A549 (cell line): ENCODE measurements around the gene NDFIP1. TPM values are rescaled to one million over a fixed set of nuclear protein-coding genes. Genes with fewer than 3 reads are reported as not detected.
A peak's percentile ranks its signal among the peaks of the same experiment; 100 is the strongest.

ENCODE experiments used
- ATAC-seq, 2 experiments: fragments of 200-7000 bp in 1 of 2; fragments of >200 bp in 1 of 2; cut with Nextera tagmentation in 1 of 2; cut with Tn5 transposase in 1 of 2; 3 replicates each; pipeline versions ENCODE4 v1.8.0 to v1.9.1; 2018 to 2020; ENCODE audit warnings: mild to moderate bottlenecking in 1 of 2, moderate library complexity in 1 of 2
- CTCF ChIA-PET: fragments of 300-600 bp; sonication (Branson Sonifier 250); formaldehyde crosslinking; extraction: SDS; loops from one replicate; lab custom pipeline; 2021; ENCODE audit warnings: antibody characterized with exemption, inconsistent platforms; lab: Yijun Ruan, JAX
- POLR2A ChIA-PET: fragments of 350-600 bp; formaldehyde crosslinking; extraction: SDS; loops from one replicate; lab custom pipeline; 2021; ENCODE audit warnings: antibody characterized with exemption, inconsistent platforms; lab: Yijun Ruan, JAX
- DNase-seq, 2 experiments: peaks; one replicate each; pipeline versions ENCODE4 v3.0.0 to v3.0.0-alpha.2; 2011 to 2016; ENCODE audit warnings: low read depth in 1 of 2, low spot score in 1 of 2
- FAIRE-seq: peaks from 2 replicates; lab custom pipeline; 2011; peaks lifted over from hg19 to GRCh38; lab: Jason Lieb, UNC
- H3K27ac ChIP-seq, 2 experiments: fragments of >200 bp; sonication (Bioruptor Twin); formaldehyde crosslinking; 3 replicates each; pipeline ENCODE4 v1.5.1; 2016 to 2017
- H3K4me1 ChIP-seq: fragments of >200 bp; sonication (Bioruptor Twin); formaldehyde crosslinking; 3 replicates; pipeline ENCODE4 v1.6.1; 2016
- H3K4me2 ChIP-seq: fragments of >200 bp; sonication (Bioruptor Twin); formaldehyde crosslinking; 3 replicates; pipeline ENCODE4 v1.6.1; 2016
- H3K4me3 ChIP-seq: fragments of >200 bp; sonication (Bioruptor Twin); formaldehyde crosslinking; 3 replicates; pipeline ENCODE4 v1.5.1; 2016
- H3K9me3 ChIP-seq: fragments of >200 bp; sonication (Bioruptor Twin); formaldehyde crosslinking; 3 replicates; pipeline ENCODE4 v1.6.1; 2016
- CBX2 ChIP-seq: fragments of 200-600 bp; sonication (generic); IDR thresholded peaks from 2 replicates; pipeline ENCODE4 v1.6.1; 2016; ENCODE audit warnings: low read depth, mild to moderate bottlenecking, borderline replicate concordance
- CHD2 ChIP-seq: fragments of 150-350 bp; IDR thresholded peaks from 2 replicates; pipeline ENCODE4 v1.6.1; 2014; ENCODE audit warnings: low read length; ENCODE audit not compliant: partially characterized antibody
- CHD4 ChIP-seq: fragments of 200-600 bp; sonication (generic); IDR thresholded peaks from 2 replicates; pipeline ENCODE4 v1.6.1; 2016; ENCODE audit warnings: antibody characterized with exemption, mild to moderate bottlenecking, borderline replicate concordance
- EHF ChIP-seq: fragments of 250-450 bp; sonication (Bioruptor Pico); IDR thresholded peaks from 2 replicates; pipeline ENCODE4 v1.5.0; 2020; ENCODE audit warnings: mild to moderate bottlenecking
- EHMT2 ChIP-seq: fragments of 200-600 bp; sonication (generic); IDR thresholded peaks from 2 replicates; pipeline ENCODE4 v1.6.1; 2016; ENCODE audit warnings: antibody characterized with exemption, low read depth, mild to moderate bottlenecking, moderate library complexity
- ESRRA ChIP-seq: fragments of 150-350 bp; IDR thresholded peaks from 2 replicates; pipeline ENCODE4 v1.6.1; 2014; ENCODE audit warnings: mild to moderate bottlenecking, low read length, borderline replicate concordance
- FOSB ChIP-seq: fragments of 250-450 bp; sonication (Bioruptor Pico); IDR thresholded peaks from 2 replicates; pipeline ENCODE4 v1.5.0; 2020; ENCODE audit warnings: mild to moderate bottlenecking, moderate library complexity
- FOSL2 ChIP-seq, 2 experiments: fragments of 450-650 bp in 1 of 2; fragments of >200 bp in 1 of 2; sonication (Bioruptor Twin) in 1 of 2; formaldehyde crosslinking; IDR thresholded peaks; 2 replicates each; pipeline versions ENCODE4 v1.5.0 to v1.6.1; 2016 to 2020; ENCODE audit warnings: mild to moderate bottlenecking in 1 of 2, moderate library complexity in 1 of 2
- GATA3 ChIP-seq: IDR thresholded peaks from 2 replicates; pipeline ENCODE4 v1.6.1; 2012; ENCODE audit warnings: borderline replicate concordance
- HEYL ChIP-seq: fragments of 250-450 bp; sonication (Bioruptor Pico); IDR thresholded peaks from 2 replicates; pipeline ENCODE4 v1.8.0; 2021; ENCODE audit warnings: mild to moderate bottlenecking, moderate library complexity
- HOXB13 ChIP-seq: fragments of 250-450 bp; sonication (Bioruptor Pico); IDR thresholded peaks from 2 replicates; pipeline ENCODE4 v1.5.0; 2020; ENCODE audit warnings: low read depth, mild to moderate bottlenecking, moderate library complexity
- JUN ChIP-seq, 2 experiments: fragments of >200 bp; sonication (Bioruptor Twin); formaldehyde crosslinking; IDR thresholded peaks; 2 replicates in 1 of 2; 3 replicates in 1 of 2; pipeline ENCODE4 v1.6.1; 2016 to 2017
- KDM5A ChIP-seq: fragments of 200-600 bp; sonication (generic); IDR thresholded peaks from 2 replicates; pipeline ENCODE4 v1.6.1; 2016; ENCODE audit warnings: antibody characterized with exemption, mild to moderate bottlenecking
- MAFK ChIP-seq: fragments of 450-650 bp; IDR thresholded peaks from 2 replicates; pipeline ENCODE4 v1.6.1; 2014; ENCODE audit not compliant: partially characterized antibody
- MAZ ChIP-seq: fragments of 150-350 bp; IDR thresholded peaks from 2 replicates; pipeline ENCODE4 v1.6.1; 2014; ENCODE audit warnings: antibody characterized with exemption, low read depth, low read length, borderline replicate concordance
- MYC ChIP-seq: IDR thresholded peaks from 2 replicates; pipeline ENCODE4 v1.6.1; 2012; ENCODE audit warnings: mild to moderate bottlenecking, inconsistent platforms, low read length, improper control_type of control experiment, borderline replicate concordance
- NFE2L2 ChIP-seq: fragments of 150-350 bp; conservative IDR thresholded peaks from 2 replicates; pipeline ENCODE4 v1.6.1; 2014; ENCODE audit warnings: low read length
- NR3C1 ChIP-seq: fragments of >200 bp; sonication (Bioruptor Twin); formaldehyde crosslinking; IDR thresholded peaks from 3 replicates; pipeline ENCODE4 v1.6.1; 2017
- PHF8 ChIP-seq: fragments of 200-600 bp; sonication (generic); IDR thresholded peaks from 2 replicates; pipeline ENCODE4 v1.6.1; 2016; ENCODE audit warnings: low read depth, mild to moderate bottlenecking, antibody characterized with exemption, moderate library complexity, borderline replicate concordance
- POLR2A ChIP-seq: IDR thresholded peaks from 2 replicates; pipeline ENCODE4 v1.6.1; 2012; ENCODE audit warnings: mild to moderate bottlenecking, low read length
- RCOR1 ChIP-seq: fragments of 150-350 bp; IDR thresholded peaks from 2 replicates; pipeline ENCODE4 v1.6.1; 2014; ENCODE audit warnings: antibody characterized with exemption, low read length, low read depth
- RNF2 ChIP-seq: fragments of 200-600 bp; sonication (generic); IDR thresholded peaks from 2 replicates; pipeline ENCODE4 v1.6.1; 2016; ENCODE audit warnings: low read depth, mild to moderate bottlenecking, antibody characterized with exemption, moderate library complexity, borderline replicate concordance
- ZC3H11A ChIP-seq: fragments of 450-650 bp; IDR thresholded peaks from 2 replicates; pipeline ENCODE4 v1.6.1; 2014; ENCODE audit warnings: antibody characterized with exemption, mild to moderate bottlenecking
- ZFP36 ChIP-seq: fragments of 450-650 bp; IDR thresholded peaks from 2 replicates; pipeline ENCODE4 v1.6.1; 2014; ENCODE audit warnings: borderline replicate concordance; ENCODE audit not compliant: partially characterized antibody
- ZNF302 ChIP-seq: fragments of 250-450 bp; sonication (Bioruptor Pico); IDR thresholded peaks from 2 replicates; pipeline ENCODE4 v1.9.0; 2021; ENCODE audit warnings: inconsistent platforms, mild to moderate bottlenecking, moderate library complexity
- WGBS: methylation state at CpG from one replicate; pipeline ENCODE4 v1.1.6; 2017; ENCODE audit errors: missing lambda C conversion rate; 5-methylcytosine and 5-hydroxymethylcytosine counted together
- polyA plus RNA-seq, 4 experiments: library from polyadenylated mRNA; depleted of rRNA in 3 of 4; stranded (reverse); fragments of >200 nt; fragmentation: RNase III in 1 of 4; extraction: RNeasy Plus Mini Kit Qiagen cat#74134 plus additional on column Dnase treatment in 1 of 4; gene quantifications; 2 replicates in 3 of 4; 3 replicates in 1 of 4; pipeline ENCODE4 v1.2.3, GENCODE V29; 2011 to 2017
- TF ChIP-seq, protein P1 (sequence below): fragments of >200 bp; sonication (Bioruptor Twin); formaldehyde crosslinking; IDR thresholded peaks from 3 replicates; pipeline ENCODE4 v1.5.1; 2016
- TF ChIP-seq, protein P2 (sequence below): fragments of >200 bp; sonication (Bioruptor Twin); formaldehyde crosslinking; IDR thresholded peaks from 3 replicates; pipeline ENCODE4 v1.6.1; 2016
- TF ChIP-seq, protein P3 (sequence below): IDR thresholded peaks from 2 replicates; pipeline ENCODE4 v1.6.1; 2012

Gene NDFIP1
- polyA plus RNA-seq, 2 of the 4 experiments (the other 2 are of a cell fraction), result 42.4 to 58.0 TPM

DNA sequence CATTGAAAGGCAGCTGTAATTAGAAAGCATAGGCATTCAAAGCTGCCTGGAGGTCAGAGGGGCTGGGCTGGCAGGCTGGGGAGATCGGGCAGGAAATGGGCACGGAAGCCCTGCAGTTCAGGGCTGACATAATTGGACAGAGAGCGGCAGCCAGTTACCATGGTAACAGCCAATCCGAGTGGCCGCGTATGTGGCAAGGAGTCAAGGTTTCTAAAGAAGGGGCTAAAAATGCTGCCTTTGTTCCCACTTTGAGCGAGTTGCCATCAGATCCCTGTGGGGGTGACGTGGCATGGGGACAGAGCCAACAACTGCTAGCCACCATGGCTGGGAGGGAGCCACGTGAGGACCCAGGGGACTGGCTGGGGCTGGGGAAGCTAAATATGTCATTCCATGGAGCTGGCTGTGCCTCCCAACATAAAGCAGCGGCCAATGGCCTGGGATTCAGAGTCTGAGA is 44.7 kb upstream of the NDFIP1 start:
- Histone ChIP-seq H3K27ac (no peak overlapping the region), H3K4me2 (no peak overlapping the region), H3K9me3 (no peaks in the 10 kb centered on the region), H3K4me1 (peaks cover 3% of the 10 kb centered on the region), H3K4me3 (no peak overlapping the region)
- POLR2A ChIA-PET, result interaction anchor here (0.6 kb wide), 1 partner anchor 348 kb away, joined by 4 read pairs; no protein-coding TSS in a partner anchor
- 81% methylated on average over 10 of the region's 10 CpGs for WGBS
- no peak for DNase-seq
- FAIRE-seq, result no peak
- CTCF ChIA-PET, result interaction anchor here (0.6 to 1.7 kb wide), 4 partner anchors 9 to 497 kb away, joined by 3 to 6 read pairs (median 4); no protein-coding TSS in a partner anchor
- no peak for ATAC-seq
- TF ChIP-seq HOXB13 (CRISPR knock-in tag) (no peak), NR3C1 (no peak), HEYL (CRISPR knock-in tag) (no peak), MAZ (no peak), MAFK (no peak), RNF2 (no peak), NFE2L2 (no peak), KDM5A (no peak), ZNF302 (CRISPR knock-in tag) (no peak), EHF (CRISPR knock-in tag) (no peak), POLR2A (no peak), JUN (IDR thresholded peaks at IDR 0.05) (no peak), EHMT2 (no peak), FOSB (no peak), GATA3 (no peak), CHD4 (no peak), CBX2 (no peak)
- TF ChIP-seq, protein P1, sequence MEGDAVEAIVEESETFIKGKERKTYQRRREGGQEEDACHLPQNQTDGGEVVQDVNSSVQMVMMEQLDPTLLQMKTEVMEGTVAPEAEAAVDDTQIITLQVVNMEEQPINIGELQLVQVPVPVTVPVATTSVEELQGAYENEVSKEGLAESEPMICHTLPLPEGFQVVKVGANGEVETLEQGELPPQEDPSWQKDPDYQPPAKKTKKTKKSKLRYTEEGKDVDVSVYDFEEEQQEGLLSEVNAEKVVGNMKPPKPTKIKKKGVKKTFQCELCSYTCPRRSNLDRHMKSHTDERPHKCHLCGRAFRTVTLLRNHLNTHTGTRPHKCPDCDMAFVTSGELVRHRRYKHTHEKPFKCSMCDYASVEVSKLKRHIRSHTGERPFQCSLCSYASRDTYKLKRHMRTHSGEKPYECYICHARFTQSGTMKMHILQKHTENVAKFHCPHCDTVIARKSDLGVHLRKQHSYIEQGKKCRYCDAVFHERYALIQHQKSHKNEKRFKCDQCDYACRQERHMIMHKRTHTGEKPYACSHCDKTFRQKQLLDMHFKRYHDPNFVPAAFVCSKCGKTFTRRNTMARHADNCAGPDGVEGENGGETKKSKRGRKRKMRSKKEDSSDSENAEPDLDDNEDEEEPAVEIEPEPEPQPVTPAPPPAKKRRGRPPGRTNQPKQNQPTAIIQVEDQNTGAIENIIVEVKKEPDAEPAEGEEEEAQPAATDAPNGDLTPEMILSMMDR, result no peak
- TF ChIP-seq, protein P2, sequence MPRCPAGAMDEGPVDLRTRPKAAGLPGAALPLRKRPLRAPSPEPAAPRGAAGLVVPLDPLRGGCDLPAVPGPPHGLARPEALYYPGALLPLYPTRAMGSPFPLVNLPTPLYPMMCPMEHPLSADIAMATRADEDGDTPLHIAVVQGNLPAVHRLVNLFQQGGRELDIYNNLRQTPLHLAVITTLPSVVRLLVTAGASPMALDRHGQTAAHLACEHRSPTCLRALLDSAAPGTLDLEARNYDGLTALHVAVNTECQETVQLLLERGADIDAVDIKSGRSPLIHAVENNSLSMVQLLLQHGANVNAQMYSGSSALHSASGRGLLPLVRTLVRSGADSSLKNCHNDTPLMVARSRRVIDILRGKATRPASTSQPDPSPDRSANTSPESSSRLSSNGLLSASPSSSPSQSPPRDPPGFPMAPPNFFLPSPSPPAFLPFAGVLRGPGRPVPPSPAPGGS, result no peak
- TF ChIP-seq, protein P3, sequence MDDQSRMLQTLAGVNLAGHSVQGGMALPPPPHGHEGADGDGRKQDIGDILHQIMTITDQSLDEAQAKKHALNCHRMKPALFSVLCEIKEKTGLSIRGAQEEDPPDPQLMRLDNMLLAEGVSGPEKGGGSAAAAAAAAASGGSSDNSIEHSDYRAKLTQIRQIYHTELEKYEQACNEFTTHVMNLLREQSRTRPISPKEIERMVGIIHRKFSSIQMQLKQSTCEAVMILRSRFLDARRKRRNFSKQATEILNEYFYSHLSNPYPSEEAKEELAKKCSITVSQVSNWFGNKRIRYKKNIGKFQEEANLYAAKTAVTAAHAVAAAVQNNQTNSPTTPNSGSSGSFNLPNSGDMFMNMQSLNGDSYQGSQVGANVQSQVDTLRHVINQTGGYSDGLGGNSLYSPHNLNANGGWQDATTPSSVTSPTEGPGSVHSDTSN, result no peak

DNA sequence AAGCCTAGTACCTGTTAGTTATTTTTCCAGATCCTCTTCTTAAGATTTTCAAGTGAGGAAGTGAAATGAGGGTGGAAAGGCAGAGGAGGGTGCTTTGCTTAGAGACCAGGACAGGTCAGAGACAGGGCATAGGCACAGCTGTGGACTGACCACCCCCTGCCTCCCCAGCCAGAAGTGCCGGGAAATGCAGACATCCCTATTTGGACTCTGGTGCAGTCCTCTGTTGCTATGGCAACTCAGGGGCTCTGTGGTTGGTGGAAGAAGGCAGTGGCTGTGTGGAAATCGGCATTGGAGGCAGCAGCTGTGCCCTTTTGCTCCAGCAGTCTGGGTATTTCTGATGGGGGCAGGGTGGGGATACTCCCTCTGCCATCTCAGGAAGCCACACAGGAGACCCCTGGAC is 43.3 kb upstream of the NDFIP1 start:
- CTCF ChIA-PET, result interaction anchor here (0.7 to 1.1 kb wide), 3 partner anchors 11 to 49 kb away, joined by 3 to 5 read pairs (median 4); no protein-coding TSS in a partner anchor
- 75% methylated on average over 2 of the region's 2 CpGs for WGBS
- FAIRE-seq (no peak), DNase-seq (no peak), ATAC-seq (peak in 1 of 2 experiments; percentile 25; a peak in 2 of 6 replicates)
- TF ChIP-seq, protein P3, result no peak
- TF ChIP-seq MAFK (no peak), POLR2A (no peak), PHF8 (no peak), FOSL2 (IDR thresholded peaks at IDR 0.05) (no peak), FOSL2 (CRISPR knock-in tag; IDR thresholded peaks at IDR 0.05) (no peak), RCOR1 (no peak), ESRRA (no peak), ZC3H11A (no peak), ZFP36 (no peak), MYC (no peak), CHD2 (no peak)
- Histone ChIP-seq H3K27ac (no peak overlapping the region), H3K9me3 (no peaks in the 10 kb centered on the region), H3K4me3 (no peak overlapping the region), H3K4me1 (no peaks in the 10 kb centered on the region), H3K4me2 (no peak overlapping the region)
- POLR2A ChIA-PET, result interaction anchor here (0.6 kb wide), 2 partner anchors 40 to 383 kb away, joined by 3 to 4 read pairs; partner anchors contain the start of gene ARAP3
